Adrenal gland (tissue), 5 donors: ENCODE results near the gene SLC25A24.

Source experiments
- CTCF ChIP-seq, 6 experiments: fragments of 450-650 bp in 4 of 6; fragments of 200-600 bp in 2 of 6; sonication (generic) in 1 of 6; IDR thresholded peaks; 1 replicate in 5 of 6; 2 replicates in 1 of 6; pipeline versions ENCODE4 v1.5.1 to v1.8.0; 2016 to 2021; ENCODE audit warnings: antibody characterized with exemption in 6 of 6, mild to moderate bottlenecking in 2 of 6, moderate library complexity in 1 of 6
- POLR2A ChIP-seq, 2 donors: fragments of 450-650 bp; IDR thresholded peaks; one replicate each; pipeline ENCODE4 v1.6.1; 2017; ENCODE audit warnings: antibody characterized with exemption in 2 of 2, mild to moderate bottlenecking in 2 of 2, moderate library complexity in 1 of 2
- donor health status: DM: no; HTN: no; CAD: no.

GRCh38 chr1:108142773-108143394 is 57.3 kb downstream of the SLC25A24 start:
- TF ChIP-seq CTCF (IDR thresholded peaks at IDR 0.05): no peak
- no peak for TF ChIP-seq POLR2A (IDR thresholded peaks at IDR 0.05)
